OCI-LY1 (cell line): ENCODE results near the gene NUDT4.

Source experiments
- H2AFZ ChIP-seq: fragments of 200-600 bp; sonication (generic), shearing (Covaris generic); 2 replicates; pipeline ENCODE4 v1.6.0; 2014; ENCODE audit warnings: antibody characterized with exemption, mild to moderate bottlenecking, low read length
- H3F3A ChIP-seq: fragments of 200-600 bp; sonication (generic), shearing (Covaris generic); 2 replicates; pipeline ENCODE4 v1.6.0; 2014; ENCODE audit warnings: mild to moderate bottlenecking, antibody characterized with exemption, low read length, moderate library complexity; ENCODE audit not compliant: insufficient read depth
- H3K27ac ChIP-seq: fragments of 200-600 bp; sonication (generic); 2 replicates; pipeline ENCODE4 v1.5.1; 2014; ENCODE audit warnings: low read length, mixed run types, mild to moderate bottlenecking, low read depth; ENCODE audit not compliant: poor library complexity, severe bottlenecking
- H3K27me3 ChIP-seq: fragments of 200-600 bp; sonication (generic); 2 replicates; pipeline ENCODE4 v1.6.0; 2014; ENCODE audit warnings: antibody characterized with exemption, mild to moderate bottlenecking, low read length, moderate library complexity; ENCODE audit not compliant: insufficient read depth
- H3K36me3 ChIP-seq: fragments of 200-600 bp; sonication (generic); 2 replicates; pipeline ENCODE4 v1.6.1; 2014; ENCODE audit warnings: mild to moderate bottlenecking, antibody characterized with exemption, low read length, moderate library complexity, mixed read lengths; ENCODE audit not compliant: insufficient read depth
- H3K4me1 ChIP-seq: fragments of 200-600 bp; sonication (generic); 2 replicates; pipeline ENCODE4 v1.5.1; 2014; ENCODE audit warnings: mild to moderate bottlenecking, low read length, moderate library complexity; ENCODE audit not compliant: insufficient read depth, severe bottlenecking
- H3K4me2 ChIP-seq: fragments of 200-600 bp; sonication (generic), shearing (Covaris generic); 2 replicates; pipeline ENCODE4 v1.6.1; 2014; ENCODE audit warnings: low read length
- H3K4me3 ChIP-seq: fragments of 200-600 bp; sonication (generic); 2 replicates; pipeline ENCODE4 v1.5.1; 2014; ENCODE audit warnings: low read length, low read depth, mild to moderate bottlenecking, mixed read lengths; ENCODE audit not compliant: poor library complexity, severe bottlenecking
- H3K79me2 ChIP-seq: fragments of 200-600 bp; shearing (Covaris generic); 2 replicates; pipeline ENCODE4 v1.6.1; 2016; ENCODE audit warnings: mixed run types, low read length, mixed read lengths; ENCODE audit not compliant: insufficient read depth
- H3K9ac ChIP-seq: fragments of 200-600 bp; sonication (generic), shearing (Covaris generic); 2 replicates; pipeline ENCODE4 v1.6.1; 2014; ENCODE audit warnings: mild to moderate bottlenecking, low read length, mixed read lengths
- H3K9me2 ChIP-seq: fragments of 200-600 bp; sonication (generic), shearing (Covaris generic); 2 replicates; pipeline ENCODE4 v1.6.1; 2014; ENCODE audit warnings: low read depth, mild to moderate bottlenecking, low read length, mixed read lengths
- H3K9me3 ChIP-seq: fragments of 200-600 bp; shearing (Covaris generic); 2 replicates; pipeline ENCODE4 v1.6.1; 2014; ENCODE audit warnings: low read length, mixed read lengths
- H4K20me1 ChIP-seq: fragments of 200-600 bp; sonication (generic), shearing (Covaris generic); 2 replicates; pipeline ENCODE4 v1.6.0; 2016; ENCODE audit warnings: mild to moderate bottlenecking, low read length; ENCODE audit not compliant: insufficient read depth
- EZH2 ChIP-seq: fragments of 200-600 bp; sonication (generic), shearing (Covaris generic); IDR thresholded peaks from 2 replicates; pipeline ENCODE4 v1.8.0; 2017; ENCODE audit warnings: borderline replicate concordance, mixed run types, mild to moderate bottlenecking, antibody characterized with exemption, low read length, moderate library complexity, mixed read lengths
- TF ChIP-seq, protein P1 (sequence below): fragments of 200-600 bp; sonication (generic), shearing (Covaris generic); IDR thresholded peaks from 2 replicates; pipeline ENCODE4 v1.5.1; 2017; ENCODE audit warnings: mild to moderate bottlenecking, antibody characterized with exemption, low read length, moderate library complexity, mixed read lengths

The NUDT4 gene

DNA sequence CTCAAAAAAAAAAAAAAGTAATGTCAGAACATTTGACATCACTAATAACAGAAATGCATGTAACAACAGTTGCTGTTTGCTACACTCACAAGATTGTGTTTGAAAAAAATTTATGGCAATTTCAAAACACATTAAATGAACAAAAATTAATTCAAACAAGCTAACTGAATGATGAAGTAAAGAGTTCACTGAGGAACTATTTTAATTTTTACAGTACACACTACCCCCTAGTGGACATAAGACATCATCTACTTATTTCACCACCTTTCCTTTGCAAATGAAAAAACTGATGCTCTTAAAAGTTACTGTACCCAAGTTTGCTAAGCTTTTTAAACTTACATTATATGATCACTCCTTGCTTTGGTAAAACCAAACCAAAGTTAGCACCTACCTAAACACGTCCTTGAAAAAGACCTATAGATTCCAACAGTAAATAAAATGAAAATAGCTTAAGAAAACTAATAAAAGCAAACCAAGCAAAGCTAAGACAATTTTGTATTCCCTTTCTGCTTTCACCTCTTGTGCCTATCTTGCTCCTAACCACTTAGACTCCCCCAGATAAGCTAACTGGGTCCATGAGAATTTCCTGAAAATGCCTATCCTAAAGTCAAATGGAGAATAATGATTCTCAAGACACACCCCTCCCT is 41.8 kb downstream of the NUDT4 start:
- Histone ChIP-seq H3K4me2 (peak overlapping the region; percentile 34), H3K27ac (no peak overlapping the region), H3K27me3 (no peaks in the 10 kb centered on the region), H3K4me3 (no peak overlapping the region), H3K79me2 (peaks cover 78% of the 10 kb centered on the region), H3K9me2 (no peaks in the 10 kb centered on the region), H3K36me3 (no peaks in the 10 kb centered on the region), H4K20me1 (peaks cover 13% of the 10 kb centered on the region; the same call in 1 of the 2 replicates), H3K9me3 (no peaks in the 10 kb centered on the region), H2AFZ (no peak overlapping the region), H3K9ac (no peak overlapping the region; the same call in 1 of the 2 replicates), H3F3A (no peaks in the 10 kb centered on the region), H3K4me1 (peaks cover 33% of the 10 kb centered on the region)
- no peak for TF ChIP-seq EZH2
- TF ChIP-seq, protein P1, sequence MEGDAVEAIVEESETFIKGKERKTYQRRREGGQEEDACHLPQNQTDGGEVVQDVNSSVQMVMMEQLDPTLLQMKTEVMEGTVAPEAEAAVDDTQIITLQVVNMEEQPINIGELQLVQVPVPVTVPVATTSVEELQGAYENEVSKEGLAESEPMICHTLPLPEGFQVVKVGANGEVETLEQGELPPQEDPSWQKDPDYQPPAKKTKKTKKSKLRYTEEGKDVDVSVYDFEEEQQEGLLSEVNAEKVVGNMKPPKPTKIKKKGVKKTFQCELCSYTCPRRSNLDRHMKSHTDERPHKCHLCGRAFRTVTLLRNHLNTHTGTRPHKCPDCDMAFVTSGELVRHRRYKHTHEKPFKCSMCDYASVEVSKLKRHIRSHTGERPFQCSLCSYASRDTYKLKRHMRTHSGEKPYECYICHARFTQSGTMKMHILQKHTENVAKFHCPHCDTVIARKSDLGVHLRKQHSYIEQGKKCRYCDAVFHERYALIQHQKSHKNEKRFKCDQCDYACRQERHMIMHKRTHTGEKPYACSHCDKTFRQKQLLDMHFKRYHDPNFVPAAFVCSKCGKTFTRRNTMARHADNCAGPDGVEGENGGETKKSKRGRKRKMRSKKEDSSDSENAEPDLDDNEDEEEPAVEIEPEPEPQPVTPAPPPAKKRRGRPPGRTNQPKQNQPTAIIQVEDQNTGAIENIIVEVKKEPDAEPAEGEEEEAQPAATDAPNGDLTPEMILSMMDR = peak; percentile 62

- Histone ChIP-seq H3K9me2 (no peaks in the 10 kb centered on the region), H3K79me2 (peaks cover 78% of the 10 kb centered on the region), H2AFZ (no peak overlapping the region), H3K4me1 (peaks cover 33% of the 10 kb centered on the region), H3K9me3 (no peaks in the 10 kb centered on the region), H3K27ac (no peak overlapping the region), H4K20me1 (peaks cover 10% of the 10 kb centered on the region; the same call in 1 of the 2 replicates), H3K4me3 (no peak overlapping the region), H3F3A (no peaks in the 10 kb centered on the region), H3K36me3 (0 out of 2 replicates have a peak, but pooled peaks cover under 1% of the 10 kb centered on the region), H3K27me3 (no peaks in the 10 kb centered on the region), H3K4me2 (no peak overlapping the region), H3K9ac (no peak overlapping the region)
- TF ChIP-seq, protein P1 = no peak
- TF ChIP-seq EZH2 = no peak
Observed at GRCh38 chr12:93422050-93422449, 44.3 kb downstream of the NUDT4 start.

GRCh38 chr12:93425736-93426411 is 48.1 kb downstream of the NUDT4 start:
- Histone ChIP-seq H2AFZ (no peak overlapping the region), H3K4me3 (no peak overlapping the region), H3K36me3 (0 out of 2 replicates have a peak, but pooled peaks cover 3% of the 10 kb centered on the region), H3K9me3 (no peaks in the 10 kb centered on the region), H3K4me1 (peaks cover 35% of the 10 kb centered on the region), H3K4me2 (peak overlapping the region; percentile 11; the same call in 1 of the 2 replicates), H3K27ac (no peak overlapping the region), H4K20me1 (peaks cover 14% of the 10 kb centered on the region), H3F3A (no peaks in the 10 kb centered on the region), H3K79me2 (peaks cover 90% of the 10 kb centered on the region), H3K9ac (no peak overlapping the region), H3K27me3 (no peaks in the 10 kb centered on the region), H3K9me2 (no peaks in the 10 kb centered on the region)
- no peak for TF ChIP-seq EZH2
- TF ChIP-seq, protein P1 = no peak
